Spleen (tissue), 11 donors: Measurements from ENCODE around the gene TLR9. TPM values are rescaled to one million over a fixed set of nuclear protein-coding genes. Genes with fewer than 3 reads are reported as not detected.
A peak's percentile ranks its signal among the peaks of the same experiment; 100 is the strongest.

ENCODE experiments used
- DNase-seq: peaks from one replicate; pipeline ENCODE4 v3.0.0-alpha.2; 2020
- H3K27ac ChIP-seq, 8 donors: fragments of 200-600 bp; sonication (generic) in 7 of 8; 1 replicate in 4 of 8; 2 replicates in 4 of 8; pipeline versions ENCODE4 v1.5.0 to v1.8.0; 2016 to 2021; ENCODE audit warnings: inconsistent platforms in 4 of 8, mild to moderate bottlenecking in 4 of 8, moderate library complexity in 1 of 8
- H3K27me3 ChIP-seq, 7 donors: fragments of 200-600 bp; sonication (generic) in 6 of 7; replicated peaks in 1 of 7; 1 replicate in 4 of 7; 2 replicates in 3 of 7; pipeline versions ENCODE4 v1.5.0 to v1.8.0; 2016 to 2021; ENCODE audit warnings: inconsistent platforms in 3 of 7, mild to moderate bottlenecking in 1 of 7
- H3K36me3 ChIP-seq, 6 donors: fragments of 200-600 bp; sonication (generic) in 5 of 6; 1 replicate in 4 of 6; 2 replicates in 2 of 6; pipeline versions ENCODE4 v1.5.0 to v1.8.0; 2016 to 2021; ENCODE audit warnings: inconsistent platforms in 2 of 6
- H3K4me1 ChIP-seq, 6 donors: fragments of 200-600 bp; sonication (generic) in 5 of 6; 1 replicate in 3 of 6; 2 replicates in 3 of 6; pipeline versions ENCODE4 v1.5.0 to v1.8.0; 2016 to 2021; ENCODE audit warnings: inconsistent platforms in 3 of 6
- H3K4me3 ChIP-seq, 8 donors: fragments of 200-600 bp; sonication (generic) in 7 of 8; 1 replicate in 4 of 8; 2 replicates in 4 of 8; pipeline versions ENCODE4 v1.5.0 to v1.8.0; 2016 to 2021; ENCODE audit warnings: inconsistent platforms in 4 of 8, mild to moderate bottlenecking in 4 of 8, moderate library complexity in 2 of 8
- H3K9me3 ChIP-seq, 8 donors: fragments of 200-600 bp; sonication (generic) in 7 of 8; 1 replicate in 4 of 8; 2 replicates in 4 of 8; pipeline versions ENCODE4 v1.5.0 to v1.8.0; 2016 to 2021; ENCODE audit warnings: inconsistent platforms in 4 of 8
- CTCF ChIP-seq, 11 experiments: fragments of 200-600 bp in 7 of 11; fragments of 450-650 bp in 4 of 11; sonication (generic) in 4 of 11; IDR thresholded peaks in 8 of 11; conservative IDR thresholded peaks in 3 of 11; 1 replicate in 7 of 11; 2 replicates in 4 of 11; pipeline versions ENCODE4 v1.4.0 to v1.8.0; 2016 to 2021; ENCODE audit warnings: antibody characterized with exemption in 11 of 11, inconsistent platforms in 4 of 11, mild to moderate bottlenecking in 1 of 11
- POLR2A ChIP-seq, 3 donors: fragments of 450-650 bp; IDR thresholded peaks; one replicate each; pipeline ENCODE4 v1.5.1; 2017; ENCODE audit warnings: antibody characterized with exemption in 3 of 3, mild to moderate bottlenecking in 1 of 3
- POLR2AphosphoS5 ChIP-seq, 3 donors: sonication (generic); formaldehyde crosslinking; IDR thresholded peaks; one replicate each; pipeline ENCODE4 v1.5.1; 2017; ENCODE audit warnings: antibody characterized with exemption in 3 of 3
- WGBS, 5 donors: extraction: QIAGEN DNeasy Blood & Tissue Kit in 3 of 5; methylation state at CpG; one replicate each; pipeline versions ENCODE4 v1.1.5 to v1.1.7; 2013 to 2018; 5-methylcytosine and 5-hydroxymethylcytosine counted together
- intact Hi-C: fragments of 100-400 bp; cut with DNase I; formaldehyde crosslinking; loops from one replicate; pipeline ENCODE4 v1.15.0; 2023; ENCODE audit warnings: low total_unique reads
- polyA plus RNA-seq, 3 donors: library from polyadenylated mRNA; stranded (reverse); fragments of 200-250 nt; gene quantifications; one replicate each; pipeline ENCODE4 v1.2.1, GENCODE V29; 2013
- total RNA-seq, 7 donors: library from RNA; depleted of rRNA in 3 of 7; stranded (reverse); fragments of >200 nt in 3 of 7; fragmentation: NEBNext Ultra II Directional in 4 of 7; extraction: Animal tissue kit (Norgen Biotek cat#: 25700) in 4 of 7; gene quantifications; one replicate each; pipeline versions ENCODE4 v1.1.0 to v1.2.1, GENCODE V29; 2016 to 2021
- donor health status: healthy with polysubstance abuse.
- donor health status: DM: no; HTN: no; CAD: no; lungs with moderate emphysema.
- donor health status: DM: no; HTN: no; CAD: no.
- donor health status: Bipolar disorder and iron deficiency.
- donor health status: healthy.
- donor health status: DM: no; HTN: no; CAD: no.
- donor health status: DM: yes; HTN: yes; CAD: no.

TLR9 gene
- total and polyA plus RNA-seq, 10 donors = 0.55 to 7.7 (median 3.8) TPM; not detected in 1

GRCh38 chr3:52238193-52238760 is 12.8 kb upstream of the TLR9 start:
- peaks cover 26 to 87% (median 64%) of the 10 kb centered on the region in 6 donors for H3K4me1 ChIP-seq
- H3K27ac ChIP-seq = peak overlapping the region; percentile 71 to 98 (median 94)
- intact Hi-C loops = loop anchor here (5.0 kb wide), 1 partner anchor 39 kb away; the partner anchor contains the start of gene WDR82
- WGBS, 5 donors = 10 to 21% (median 15%) methylated on average over 11 of the region's 11 CpGs
- peaks cover 0 to 27% (median 11%) of the 10 kb centered on the region in 6 donors for H3K36me3 ChIP-seq
- DNase-seq = no peak
- H3K9me3 ChIP-seq = no peaks in the 10 kb centered on the region
- H3K4me3 ChIP-seq = peak overlapping the region; percentile 90 to 98 (median 94)
- no peaks in the 10 kb centered on the region for H3K27me3 ChIP-seq
- TF ChIP-seq CTCF (IDR thresholded peaks at IDR 0.05 in 8 of 11, conservative IDR thresholded peaks at IDR 0.05 in 3 of 11) (no peak), POLR2A (IDR thresholded peaks at IDR 0.05) (no peak), POLR2AphosphoS5 (IDR thresholded peaks at IDR 0.05) (no peak)

DNA sequence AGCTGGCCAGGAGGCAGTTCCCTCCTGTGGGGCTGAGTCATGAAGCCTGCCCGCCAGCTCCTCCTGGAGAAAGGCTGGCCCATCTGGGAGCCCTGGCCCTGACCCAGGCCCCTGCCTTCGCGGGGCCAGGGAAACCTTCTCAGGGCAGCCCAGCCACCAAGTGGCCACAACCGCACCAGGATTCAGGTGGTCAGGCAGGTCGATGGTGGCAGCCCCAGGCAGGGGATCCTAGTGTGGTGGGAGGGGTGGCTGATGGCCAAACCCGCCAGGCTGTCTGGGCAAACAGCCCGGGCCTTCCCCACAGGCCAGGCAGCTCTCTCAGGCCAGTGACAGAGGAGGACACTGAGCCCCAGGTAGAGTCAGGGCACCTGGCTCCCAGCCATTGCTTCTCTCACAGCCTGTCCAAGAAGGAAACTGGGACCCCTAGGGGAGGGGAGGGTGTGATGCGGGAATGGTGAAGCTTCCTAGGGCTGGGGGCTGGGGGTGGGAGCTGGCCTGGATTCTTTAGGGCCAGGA is 12.3 kb upstream of the TLR9 start:
- H3K4me1 ChIP-seq = peaks cover 29 to 89% (median 70%) of the 10 kb centered on the region in 6 donors
- intact Hi-C loops = loop anchor here (5.0 kb wide), 1 partner anchor 40 kb away; the partner anchor contains the start of gene WDR82
- peak overlapping the region in 7 of 8 donors; percentile 90 to 98 (median 95) for H3K4me3 ChIP-seq
- peak overlapping the region in 7 of 8 donors; percentile 89 to 98 (median 95) for H3K27ac ChIP-seq
- peaks cover 0 to 32% (median 11%) of the 10 kb centered on the region in 6 donors for H3K36me3 ChIP-seq
- TF ChIP-seq POLR2AphosphoS5 (IDR thresholded peaks at IDR 0.05) (peak in 1 of 3 donors; percentile 68), POLR2A (IDR thresholded peaks at IDR 0.05) (no peak), CTCF (IDR thresholded peaks at IDR 0.05 in 8 of 11, conservative IDR thresholded peaks at IDR 0.05 in 3 of 11) (no peak)
- WGBS, 5 donors = 21 to 46% (median 22%) methylated on average over 3 to 8 of the region's 8 CpGs
- no peaks in the 10 kb centered on the region for H3K9me3 ChIP-seq
- no peaks in the 10 kb centered on the region for H3K27me3 ChIP-seq
- peak; percentile 91 for DNase-seq

DNA sequence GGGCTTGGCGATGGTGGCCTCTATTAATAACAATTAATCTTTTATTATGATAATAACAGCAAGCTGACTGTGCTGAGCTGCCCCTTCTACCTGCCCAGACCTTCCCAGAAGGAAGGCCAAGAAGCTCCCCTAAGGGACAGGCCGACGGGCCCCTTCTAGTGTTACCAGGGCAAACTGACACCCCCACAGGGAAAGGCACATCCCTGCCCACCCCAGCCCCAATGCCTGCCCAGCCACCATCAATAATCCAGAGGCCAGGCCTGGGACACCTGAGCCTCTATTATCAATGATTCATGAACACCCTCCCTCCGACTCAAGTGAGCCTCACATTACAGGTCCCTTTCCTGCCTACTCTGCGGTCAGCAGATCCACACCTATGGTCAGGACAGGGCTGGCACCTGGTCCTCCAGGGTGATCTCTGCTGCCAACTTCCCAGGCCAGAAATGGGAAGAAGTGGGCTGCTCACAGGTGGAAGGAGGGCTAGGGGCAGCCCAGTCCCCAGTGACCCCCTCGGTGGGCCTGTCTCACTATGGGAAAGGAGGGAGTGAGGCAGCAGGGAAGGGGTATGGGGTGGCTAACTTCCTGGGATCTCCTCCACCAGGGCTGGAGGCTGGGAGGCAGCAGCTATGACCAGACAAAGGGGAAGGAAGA is 11.7 kb upstream of the TLR9 start:
- TF ChIP-seq POLR2AphosphoS5 (IDR thresholded peaks at IDR 0.05) (peak in 1 of 3 donors; percentile 37), CTCF (IDR thresholded peaks at IDR 0.05 in 8 of 11, conservative IDR thresholded peaks at IDR 0.05 in 3 of 11) (no peak)
- Histone ChIP-seq H3K27ac (peak overlapping the region in 7 of 8 donors; percentile 89 to 98 (median 95)), H3K36me3 (peaks cover 0 to 38% (median 11%) of the 10 kb centered on the region in 6 donors), H3K4me3 (peak overlapping the region in 7 of 8 donors; percentile 90 to 98 (median 95)), H3K4me1 (peaks cover 29 to 95% (median 76%) of the 10 kb centered on the region in 6 donors), H3K27me3 (no peaks in the 10 kb centered on the region), H3K9me3 (no peaks in the 10 kb centered on the region)
- DNase-seq = peak; percentile 75
- intact Hi-C loops = loop anchor here (5.0 kb wide), 1 partner anchor 40 kb away; the partner anchor contains the start of gene WDR82
- WGBS, 5 donors = 78 to 93% (median 80%) methylated on average over 5 to 6 of the region's 6 CpGs
